ENCODE measurements around the gene NCMAP.

DNA sequence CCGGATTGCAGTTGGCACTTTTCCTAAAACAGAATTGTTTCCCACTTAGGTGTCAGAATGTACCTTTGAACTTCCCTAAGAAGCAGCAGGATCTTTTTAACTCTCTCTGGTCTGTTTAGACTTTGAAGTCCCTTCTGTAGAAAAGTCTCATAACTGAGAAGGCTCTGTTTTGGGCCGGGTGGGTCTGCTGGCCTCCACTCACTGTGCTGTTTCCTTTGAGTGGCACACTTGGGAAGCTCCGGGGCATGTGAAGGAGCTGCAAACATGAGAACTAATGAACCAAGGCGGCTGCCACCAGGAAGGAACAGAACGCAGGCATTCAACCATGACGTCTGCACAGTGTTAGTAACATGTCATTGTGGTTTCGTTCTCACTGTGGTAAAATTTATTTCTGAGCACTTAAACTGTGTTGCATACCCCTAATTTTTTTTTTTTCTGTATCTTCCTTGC lies 19.5 kb upstream of the NCMAP start:
- TF ChIP-seq, protein P1, sequence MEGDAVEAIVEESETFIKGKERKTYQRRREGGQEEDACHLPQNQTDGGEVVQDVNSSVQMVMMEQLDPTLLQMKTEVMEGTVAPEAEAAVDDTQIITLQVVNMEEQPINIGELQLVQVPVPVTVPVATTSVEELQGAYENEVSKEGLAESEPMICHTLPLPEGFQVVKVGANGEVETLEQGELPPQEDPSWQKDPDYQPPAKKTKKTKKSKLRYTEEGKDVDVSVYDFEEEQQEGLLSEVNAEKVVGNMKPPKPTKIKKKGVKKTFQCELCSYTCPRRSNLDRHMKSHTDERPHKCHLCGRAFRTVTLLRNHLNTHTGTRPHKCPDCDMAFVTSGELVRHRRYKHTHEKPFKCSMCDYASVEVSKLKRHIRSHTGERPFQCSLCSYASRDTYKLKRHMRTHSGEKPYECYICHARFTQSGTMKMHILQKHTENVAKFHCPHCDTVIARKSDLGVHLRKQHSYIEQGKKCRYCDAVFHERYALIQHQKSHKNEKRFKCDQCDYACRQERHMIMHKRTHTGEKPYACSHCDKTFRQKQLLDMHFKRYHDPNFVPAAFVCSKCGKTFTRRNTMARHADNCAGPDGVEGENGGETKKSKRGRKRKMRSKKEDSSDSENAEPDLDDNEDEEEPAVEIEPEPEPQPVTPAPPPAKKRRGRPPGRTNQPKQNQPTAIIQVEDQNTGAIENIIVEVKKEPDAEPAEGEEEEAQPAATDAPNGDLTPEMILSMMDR (IDR thresholded peaks at IDR 0.05): no peak
- no peak for TF ChIP-seq POLR2A (IDR thresholded peaks at IDR 0.05)
